Activated CD4-positive, alpha-beta T cell treated with anti-CD3 and anti-CD28 coated beads, Interleukin-2, amount 10 ng/mL, durations not matched to agents 7 days and 5 days (primary cell): ENCODE results near the gene SMG6. TPM values are rescaled to one million over a fixed set of nuclear protein-coding genes. Genes with fewer than 3 reads are reported as not detected.

Experiments
- CTCF ChIA-PET: fragments of 350-600 bp; sonication (Branson Sonifier 250); formaldehyde crosslinking; loops from one replicate; lab custom pipeline; 2021; ENCODE audit warnings: antibody characterized with exemption; lab: Charles Lee
- POLR2A ChIA-PET: fragments of 350-600 bp; sonication (Branson Sonifier 250); formaldehyde crosslinking; loops from one replicate; lab custom pipeline; 2021; ENCODE audit warnings: antibody characterized with exemption; lab: Charles Lee
- DNase-seq: peaks from one replicate; pipeline ENCODE4 v3.0.0-alpha.2; 2020
- H3K27ac Mint-ChIP-seq: one replicate; pipeline ENCODE4 v1.8.0; 2021; ENCODE audit warnings: mild to moderate bottlenecking, moderate library complexity, mixed read lengths
- H3K27me3 Mint-ChIP-seq: one replicate; pipeline ENCODE4 v1.8.0; 2021; ENCODE audit warnings: mixed read lengths
- H3K36me3 Mint-ChIP-seq: one replicate; pipeline ENCODE4 v1.8.0; 2021; ENCODE audit warnings: low read depth, mixed read lengths
- H3K4me1 Mint-ChIP-seq: one replicate; pipeline ENCODE4 v1.8.0; 2021; ENCODE audit warnings: mixed read lengths
- H3K4me3 Mint-ChIP-seq: one replicate; pipeline ENCODE4 v1.8.0; 2021; ENCODE audit warnings: mild to moderate bottlenecking, moderate library complexity, mixed read lengths
- H3K9me3 Mint-ChIP-seq: one replicate; pipeline ENCODE4 v1.8.0; 2021; ENCODE audit warnings: mixed read lengths
- total RNA-seq, 2 experiments: library from RNA; stranded (reverse); gene quantifications; one replicate each; pipeline ENCODE4 v1.2.3, GENCODE V29; 2021

The SMG6 gene
- total RNA-seq, 2 experiments from 2014 or later, result 44.3 to 51.1 TPM

DNA sequence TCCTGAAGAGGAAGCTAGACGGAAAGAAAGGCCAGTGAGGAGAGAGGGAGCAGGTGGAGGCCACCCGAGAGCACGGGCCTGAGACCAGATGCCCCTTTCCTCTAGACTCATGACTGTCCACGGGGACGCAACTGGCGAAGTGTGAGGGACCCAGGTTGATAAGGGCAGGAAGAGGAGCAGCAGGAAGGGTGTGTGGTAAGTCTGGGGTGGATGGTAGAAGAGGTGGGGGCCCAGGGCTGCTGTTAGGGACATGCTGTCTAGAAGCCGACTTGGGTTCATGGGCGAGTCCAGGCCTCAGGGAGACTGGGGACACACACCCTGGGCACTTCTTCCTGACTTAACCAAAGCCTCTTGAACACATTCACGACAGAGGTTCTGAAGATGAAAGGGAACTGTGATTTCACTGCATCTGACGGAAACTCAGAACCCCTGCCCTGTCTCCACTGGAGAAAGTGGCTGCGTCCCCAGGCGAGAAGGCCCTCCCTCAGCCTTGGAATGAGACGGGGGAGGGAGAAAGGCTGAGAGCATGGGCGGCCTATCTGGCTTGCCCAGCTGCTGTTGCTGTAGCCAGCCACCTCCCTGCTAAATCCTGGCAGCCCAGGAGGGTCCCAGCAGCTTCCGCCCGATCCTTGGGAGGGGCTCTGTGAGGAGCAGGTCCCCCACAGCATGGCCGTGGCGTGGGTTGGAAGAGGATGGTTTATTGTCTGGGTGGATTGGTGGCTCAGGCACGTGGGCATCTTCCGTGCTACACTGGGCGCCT lies 242.7 kb downstream of the SMG6 start:
- Mint-ChIP-seq H3K27ac (no peak overlapping the region), H3K36me3 (peaks cover 40% of the 10 kb centered on the region), H3K4me3 (peak overlapping the region; percentile 1)

DNA sequence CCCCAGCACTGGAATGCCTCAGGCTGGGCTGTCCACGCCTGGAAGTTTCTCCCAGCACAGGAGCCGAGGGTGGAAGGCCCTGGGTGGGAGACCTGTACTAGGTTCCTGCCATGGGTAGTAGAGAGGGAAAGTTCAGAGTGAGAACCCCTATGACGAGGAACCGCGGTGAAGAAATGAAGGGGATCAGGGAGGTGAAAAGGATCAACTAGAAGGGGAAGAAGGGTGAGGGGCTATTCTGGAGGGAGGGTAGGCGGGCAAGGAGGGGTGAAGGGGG lies 243.3 kb downstream of the SMG6 start:
- peaks cover 30% of the 10 kb centered on the region for H3K4me1 Mint-ChIP-seq
- ChIA-PET CTCF (interaction anchor here (0.5 to 8.5 kb wide), 5 partner anchors 7 to 397 kb away, joined by 3 to 210 read pairs (median 42); no protein-coding TSS in a partner anchor), POLR2A (no interaction called here)
- H3K9me3 Mint-ChIP-seq, result no peaks in the 10 kb centered on the region
- no peak for DNase-seq
- H3K27me3 Mint-ChIP-seq, result no peaks in the 10 kb centered on the region
- H3K36me3 Mint-ChIP-seq, result peaks cover 38% of the 10 kb centered on the region
- H3K4me3 Mint-ChIP-seq, result peak overlapping the region; percentile 1
- no peak overlapping the region for H3K27ac Mint-ChIP-seq

More for the DNA sequence above, 242.7 kb downstream of the SMG6 start:
- Mint-ChIP-seq H3K9me3 (no peaks in the 10 kb centered on the region), H3K27me3 (no peaks in the 10 kb centered on the region), H3K4me1 (peaks cover 30% of the 10 kb centered on the region)
- POLR2A ChIA-PET, result no interaction called here
- CTCF ChIA-PET, result interaction anchor here (0.5 to 8.5 kb wide), 4 partner anchors 184 to 396 kb away, joined by 3 to 210 read pairs (median 23); no protein-coding TSS in a partner anchor
- no peak for DNase-seq

DNA sequence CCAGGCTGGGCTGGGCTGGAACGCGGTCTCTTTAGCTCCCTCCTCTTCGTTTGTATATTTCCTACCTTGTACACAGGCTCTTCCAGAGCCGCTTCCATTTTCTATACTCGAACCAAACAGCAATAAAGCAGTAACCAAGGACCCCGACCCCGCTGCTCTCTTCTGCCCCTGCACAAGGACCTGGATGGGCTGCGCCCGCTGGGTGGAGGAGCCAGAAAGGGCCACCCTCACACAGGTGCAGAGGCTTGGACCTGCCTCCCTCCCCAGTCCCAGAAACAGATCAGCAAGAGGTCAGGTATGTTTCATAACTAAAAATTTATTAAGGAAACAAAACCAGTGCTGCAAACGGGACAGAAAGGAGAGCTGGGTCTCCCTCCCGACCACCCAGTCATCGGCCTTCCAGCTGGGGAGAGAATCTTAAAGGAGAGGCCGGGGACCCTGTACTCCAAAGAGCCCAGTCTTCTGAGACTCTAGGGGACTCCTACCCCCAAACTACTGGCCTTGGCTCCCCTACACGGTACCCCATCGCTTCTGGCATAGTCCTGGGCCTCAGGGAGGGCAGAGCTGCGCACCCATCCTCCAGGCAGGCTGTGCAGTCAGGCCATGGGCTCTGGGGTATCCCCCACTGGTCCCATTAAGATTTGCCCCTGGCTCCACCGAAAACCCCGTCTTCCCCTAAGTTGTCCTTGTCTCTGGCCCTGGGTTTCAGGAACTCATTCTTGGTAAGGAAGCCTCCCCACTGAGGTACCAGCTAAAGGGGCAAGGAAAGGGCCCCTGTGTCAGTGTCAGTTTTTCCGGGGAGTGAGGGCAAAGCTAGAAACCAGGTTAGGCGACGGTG lies 243.8 kb downstream of the SMG6 start:
- CTCF ChIA-PET, result interaction anchor here (0.5 to 8.5 kb wide), 12 partner anchors 8 to 397 kb away, joined by 3 to 210 read pairs (median 14); partner anchors contain the start of genes SMG6 and SRR
- H3K4me3 Mint-ChIP-seq, result peak overlapping the region; percentile 45
- peak overlapping the region; percentile 11 for H3K27ac Mint-ChIP-seq
- no peaks in the 10 kb centered on the region for H3K27me3 Mint-ChIP-seq
- no peak for DNase-seq
- POLR2A ChIA-PET, result no interaction called here
- H3K4me1 Mint-ChIP-seq, result peaks cover 28% of the 10 kb centered on the region
- H3K9me3 Mint-ChIP-seq, result no peaks in the 10 kb centered on the region
- peaks cover 36% of the 10 kb centered on the region for H3K36me3 Mint-ChIP-seq

DNA sequence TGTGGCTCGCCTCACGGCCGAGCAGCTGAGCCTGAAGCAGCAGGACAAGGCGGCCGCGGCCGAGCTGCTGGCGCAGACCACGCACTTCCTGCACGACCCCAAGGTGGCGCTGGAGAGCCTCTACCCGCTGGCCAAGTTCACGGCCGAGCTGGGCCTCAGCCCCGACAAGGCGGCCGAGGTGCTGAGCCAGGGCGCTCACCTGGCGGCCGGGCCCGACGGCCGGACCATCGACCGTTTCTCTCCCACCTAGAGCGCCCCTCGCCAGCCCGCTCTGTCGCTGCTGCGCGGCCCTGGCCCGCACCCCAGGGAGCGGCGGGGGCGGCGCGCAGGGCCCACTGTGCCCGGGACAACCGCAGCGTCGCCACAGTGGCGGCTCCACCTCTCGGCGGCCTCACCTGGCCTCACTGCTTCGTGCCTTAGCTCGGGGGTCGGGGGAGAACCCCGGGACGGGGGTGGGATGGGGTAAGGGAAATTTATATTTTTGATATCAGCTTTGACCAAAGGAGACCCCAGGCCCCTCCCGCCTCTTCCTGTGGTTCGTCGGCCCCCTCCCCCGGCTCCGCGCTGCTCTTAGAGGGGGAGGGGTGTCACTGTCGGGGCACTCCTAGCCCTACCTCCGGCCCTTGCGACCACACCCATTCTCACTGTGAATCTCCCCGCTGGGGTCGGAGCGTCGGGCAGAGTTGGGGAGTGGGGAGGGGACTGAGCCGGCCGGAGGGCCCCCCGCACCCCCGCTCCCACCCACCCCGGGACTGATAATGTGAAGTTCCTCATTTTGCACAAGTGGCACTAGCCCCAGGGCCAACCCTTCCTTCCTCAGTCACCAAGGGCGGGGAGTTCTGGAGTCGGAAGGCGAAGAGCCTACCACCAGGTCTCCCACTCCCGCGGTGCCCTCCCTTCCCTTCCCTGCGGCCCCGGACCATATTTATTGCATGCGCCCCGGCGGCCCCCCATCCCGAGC lies 244.7 kb downstream of the SMG6 start:
- DNase-seq, result peak; percentile 71
- peaks cover 28% of the 10 kb centered on the region for H3K36me3 Mint-ChIP-seq
- CTCF ChIA-PET, result interaction anchor here (0.5 to 8.5 kb wide), 45 partner anchors 9 to 358 kb away, joined by 3 to 210 read pairs (median 4); partner anchors contain the start of genes OVCA2, SMG6, SRR and TSR1
- peak overlapping the region; percentile 48 for H3K4me3 Mint-ChIP-seq
- POLR2A ChIA-PET, result interaction anchor here (1.1 to 1.2 kb wide), 2 partner anchors 30 to 157 kb away, joined by 3 read pairs; no protein-coding TSS in a partner anchor
- H3K27ac Mint-ChIP-seq, result peak overlapping the region; percentile 11
- H3K9me3 Mint-ChIP-seq, result no peaks in the 10 kb centered on the region
- peaks cover 28% of the 10 kb centered on the region for H3K4me1 Mint-ChIP-seq
- no peaks in the 10 kb centered on the region for H3K27me3 Mint-ChIP-seq

DNA sequence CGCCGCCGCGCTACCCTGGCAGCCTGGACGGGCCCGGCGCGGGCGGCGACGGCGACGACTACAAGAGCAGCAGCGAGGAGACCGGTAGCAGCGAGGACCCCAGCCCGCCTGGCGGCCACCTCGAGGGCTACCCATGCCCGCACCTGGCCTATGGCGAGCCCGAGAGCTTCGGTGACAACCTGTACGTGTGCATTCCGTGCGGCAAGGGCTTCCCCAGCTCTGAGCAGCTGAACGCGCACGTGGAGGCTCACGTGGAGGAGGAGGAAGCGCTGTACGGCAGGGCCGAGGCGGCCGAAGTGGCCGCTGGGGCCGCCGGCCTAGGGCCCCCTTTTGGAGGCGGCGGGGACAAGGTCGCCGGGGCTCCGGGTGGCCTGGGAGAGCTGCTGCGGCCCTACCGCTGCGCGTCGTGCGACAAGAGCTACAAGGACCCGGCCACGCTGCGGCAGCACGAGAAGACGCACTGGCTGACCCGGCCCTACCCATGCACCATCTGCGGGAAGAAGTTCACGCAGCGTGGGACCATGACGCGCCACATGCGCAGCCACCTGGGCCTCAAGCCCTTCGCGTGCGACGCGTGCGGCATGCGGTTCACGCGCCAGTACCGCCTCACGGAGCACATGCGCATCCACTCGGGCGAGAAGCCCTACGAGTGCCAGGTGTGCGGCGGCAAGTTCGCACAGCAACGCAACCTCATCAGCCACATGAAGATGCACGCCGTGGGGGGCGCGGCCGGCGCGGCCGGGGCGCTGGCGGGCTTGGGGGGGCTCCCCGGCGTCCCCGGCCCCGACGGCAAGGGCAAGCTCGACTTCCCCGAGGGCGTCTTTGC lies 245.6 kb downstream of the SMG6 start:
- CTCF ChIA-PET, result interaction anchor here (0.5 to 8.5 kb wide), 41 partner anchors 9 to 804 kb away, joined by 3 to 210 read pairs (median 4); partner anchors contain the start of genes OVCA2, SMG6, SRR and TSR1
- no peak overlapping the region for H3K27ac Mint-ChIP-seq
- H3K9me3 Mint-ChIP-seq, result no peaks in the 10 kb centered on the region
- H3K27me3 Mint-ChIP-seq, result peaks cover 3% of the 10 kb centered on the region
- peaks cover 29% of the 10 kb centered on the region for H3K4me1 Mint-ChIP-seq
- peaks cover 21% of the 10 kb centered on the region for H3K36me3 Mint-ChIP-seq
- POLR2A ChIA-PET, result interaction anchor here (1.1 to 1.2 kb wide), 2 partner anchors 31 to 158 kb away, joined by 3 read pairs; no protein-coding TSS in a partner anchor
- peak overlapping the region; percentile 54 for H3K4me3 Mint-ChIP-seq
- no peak for DNase-seq

DNA sequence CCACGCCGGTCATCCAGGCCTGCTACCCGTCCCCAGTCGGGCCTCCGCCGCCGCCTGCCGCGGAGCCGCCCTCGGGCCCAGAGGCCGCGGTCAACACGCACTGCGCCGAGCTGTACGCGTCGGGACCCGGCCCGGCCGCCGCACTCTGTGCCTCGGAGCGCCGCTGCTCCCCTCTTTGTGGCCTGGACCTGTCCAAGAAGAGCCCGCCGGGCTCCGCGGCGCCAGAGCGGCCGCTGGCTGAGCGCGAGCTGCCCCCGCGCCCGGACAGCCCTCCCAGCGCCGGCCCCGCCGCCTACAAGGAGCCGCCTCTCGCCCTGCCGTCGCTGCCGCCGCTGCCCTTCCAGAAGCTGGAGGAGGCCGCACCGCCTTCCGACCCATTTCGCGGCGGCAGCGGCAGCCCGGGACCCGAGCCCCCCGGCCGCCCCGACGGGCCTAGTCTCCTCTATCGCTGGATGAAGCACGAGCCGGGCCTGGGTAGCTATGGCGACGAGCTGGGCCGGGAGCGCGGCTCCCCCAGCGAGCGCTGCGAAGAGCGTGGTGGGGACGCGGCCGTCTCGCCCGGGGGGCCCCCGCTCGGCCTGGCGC lies 246.3 kb downstream of the SMG6 start:
- no peak overlapping the region for H3K27ac Mint-ChIP-seq
- H3K4me3 Mint-ChIP-seq, result no peak overlapping the region
- H3K9me3 Mint-ChIP-seq, result no peaks in the 10 kb centered on the region
- H3K36me3 Mint-ChIP-seq, result peaks cover 18% of the 10 kb centered on the region
- POLR2A ChIA-PET, result interaction anchor here (1.1 to 1.2 kb wide), 2 partner anchors 32 to 159 kb away, joined by 3 read pairs; no protein-coding TSS in a partner anchor
- H3K4me1 Mint-ChIP-seq, result peaks cover 26% of the 10 kb centered on the region
- peaks cover 4% of the 10 kb centered on the region for H3K27me3 Mint-ChIP-seq
- CTCF ChIA-PET, result interaction anchor here (0.5 to 8.5 kb wide), 23 partner anchors 10 to 803 kb away, joined by 3 to 210 read pairs (median 7); partner anchors contain the start of genes OVCA2, SMG6 and SRR
- no peak for DNase-seq

DNA sequence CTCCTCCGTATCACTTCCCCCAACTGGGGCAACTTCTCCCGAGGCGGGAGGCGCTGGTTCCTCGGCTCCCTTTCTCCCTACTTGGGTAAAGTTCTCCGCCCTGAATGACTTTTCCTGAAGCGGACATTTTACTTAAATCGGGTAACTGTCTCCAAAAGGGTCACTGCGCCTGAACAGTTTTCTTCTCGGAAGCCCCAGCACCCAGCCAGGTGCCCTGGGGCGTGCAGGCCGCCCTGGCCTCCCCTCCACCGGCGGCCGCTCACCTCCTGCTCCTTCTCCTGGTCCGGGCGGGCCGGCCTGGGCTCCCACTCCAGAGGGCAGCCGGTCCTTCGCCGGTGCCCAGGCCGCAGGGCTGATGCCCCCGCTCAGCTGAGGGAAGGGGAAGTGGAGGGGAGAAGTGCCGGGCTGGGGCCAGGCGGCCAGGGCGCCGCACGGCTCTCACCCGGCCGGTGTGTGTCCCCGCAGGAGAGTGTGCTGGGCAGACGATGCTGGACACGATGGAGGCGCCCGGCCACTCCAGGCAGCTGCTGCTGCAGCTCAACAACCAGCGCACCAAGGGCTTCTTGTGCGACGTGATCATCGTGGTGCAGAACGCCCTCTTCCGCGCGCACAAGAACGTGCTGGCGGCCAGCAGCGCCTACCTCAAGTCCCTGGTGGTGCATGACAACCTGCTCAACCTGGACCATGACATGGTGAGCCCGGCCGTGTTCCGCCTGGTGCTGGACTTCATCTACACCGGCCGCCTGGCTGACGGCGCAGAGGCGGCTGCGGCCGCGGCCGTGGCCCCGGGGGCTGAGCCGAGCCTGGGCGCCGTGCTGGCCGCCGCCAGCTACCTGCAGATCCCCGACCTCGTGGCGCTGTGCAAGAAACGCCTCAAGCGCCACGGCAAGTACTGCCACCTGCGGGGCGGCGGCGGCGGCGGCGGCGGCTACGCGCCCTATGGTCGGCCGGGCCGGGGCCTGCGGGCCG lies 247.1 kb downstream of the SMG6 start:
- peak overlapping the region; percentile 75 for H3K27ac Mint-ChIP-seq
- ChIA-PET CTCF (interaction anchor here (0.8 to 8.5 kb wide), 23 partner anchors 10 to 297 kb away, joined by 3 to 210 read pairs (median 9); partner anchors contain the start of genes SMG6, SRR and TSR1), POLR2A (interaction anchor here (1.3 kb wide), 1 partner anchor 247 kb away, joined by 4 read pairs; the partner anchor contains the start of genes SMG6 and SRR)
- peaks cover 18% of the 10 kb centered on the region for H3K36me3 Mint-ChIP-seq
- no peaks in the 10 kb centered on the region for H3K9me3 Mint-ChIP-seq
- peaks cover 11% of the 10 kb centered on the region for H3K27me3 Mint-ChIP-seq
- H3K4me3 Mint-ChIP-seq, result peak overlapping the region; percentile 74
- peaks cover 33% of the 10 kb centered on the region for H3K4me1 Mint-ChIP-seq
- peak; percentile 58 for DNase-seq

DNA sequence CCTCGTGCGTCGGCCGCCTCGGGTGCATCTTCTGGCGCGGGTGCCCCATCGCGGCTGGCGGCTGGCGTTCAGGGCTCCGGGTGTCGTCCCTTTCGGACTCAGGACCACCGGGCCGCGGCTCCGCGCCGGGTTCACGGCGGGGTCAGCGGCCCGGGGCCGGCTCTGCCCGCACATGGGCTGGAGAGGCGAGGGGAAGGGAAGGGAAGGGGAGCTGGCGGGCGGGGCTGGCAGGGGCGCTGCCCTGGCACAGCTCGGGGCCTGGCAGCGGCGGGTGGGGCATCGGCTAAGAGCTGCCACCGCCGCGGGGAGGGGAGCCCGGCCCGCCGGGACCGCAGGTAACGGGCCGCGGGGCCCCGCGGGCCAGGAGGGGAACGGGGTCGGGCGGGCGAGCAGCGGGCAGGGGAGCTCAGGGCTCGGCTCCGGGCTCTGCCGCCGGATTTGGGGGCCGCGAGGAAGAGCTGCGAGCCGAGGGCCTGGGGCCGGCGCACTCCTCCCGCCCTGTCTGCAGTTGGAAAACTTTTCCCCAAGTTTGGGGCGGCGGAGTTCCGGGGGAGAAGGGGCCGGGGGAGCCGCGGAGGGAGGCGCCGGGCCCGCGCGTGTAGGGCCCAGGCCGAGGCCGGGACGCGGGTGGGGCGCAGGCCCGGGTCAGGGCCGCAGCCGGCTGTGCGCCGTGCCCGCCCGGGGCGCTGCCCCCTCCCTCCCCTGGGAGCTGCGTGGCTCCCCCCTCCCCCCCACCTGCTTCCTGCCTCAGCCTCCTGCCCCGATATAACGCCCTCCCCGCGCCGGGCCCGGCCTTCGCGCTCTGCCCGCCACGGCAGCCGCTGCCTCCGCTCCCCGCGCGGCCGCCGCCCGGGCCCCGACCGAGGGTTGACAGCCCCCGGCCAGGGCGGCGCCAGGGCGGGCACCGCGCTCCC lies 248.0 kb downstream of the SMG6 start:
- H3K4me3 Mint-ChIP-seq, result peak overlapping the region; percentile 74
- no peaks in the 10 kb centered on the region for H3K9me3 Mint-ChIP-seq
- peaks cover 14% of the 10 kb centered on the region for H3K36me3 Mint-ChIP-seq
- peaks cover 31% of the 10 kb centered on the region for H3K4me1 Mint-ChIP-seq
- DNase-seq, result peak; percentile 61
- peaks cover 14% of the 10 kb centered on the region for H3K27me3 Mint-ChIP-seq
- no peak overlapping the region for H3K27ac Mint-ChIP-seq
- ChIA-PET POLR2A (interaction anchor here (0.6 to 1.3 kb wide), 3 partner anchors 33 to 344 kb away, joined by 3 to 4 read pairs (median 4); partner anchors contain the start of genes SMG6 and SRR), CTCF (interaction anchor here (0.6 to 8.5 kb wide), 40 partner anchors 9 to 361 kb away, joined by 3 to 210 read pairs (median 6); partner anchors contain the start of genes RTN4RL1, SMG6 and SRR)
